ENCODE results near the gene SETD6. TPM values are rescaled to one million over a fixed set of nuclear protein-coding genes. Genes with fewer than 3 reads are reported as not detected.

The SETD6 gene
- polyA plus RNA-seq, 2 donors = 15.5 to 17.3 TPM

GRCh38 chr16:58536278-58536677, 21.0 kb downstream of the SETD6 start:
- no peaks in the 10 kb centered on the region for H3K27me3 ChIP-seq (ENCODE audit: control insufficient read depth in 1 of 2, insufficient read depth in 2 of 2, low read length in 2 of 2)
- peaks cover 18 to 37% of the 10 kb centered on the region in 2 donors for H3K36me3 ChIP-seq (ENCODE audit: control insufficient read depth in 2 of 2, insufficient read depth in 2 of 2, low read length in 1 of 2)
- no peaks in the 10 kb centered on the region for H3K4me1 ChIP-seq (ENCODE audit: control insufficient read depth in 2 of 2, insufficient read depth in 2 of 2, low read length in 1 of 2)
- H3K9me3 ChIP-seq (ENCODE audit: control insufficient read depth in 2 of 2, insufficient read depth in 1 of 2, low read depth in 1 of 2, low read length in 1 of 2) = no peaks in the 10 kb centered on the region
- WGBS, 2 donors = 81 to 83% methylated on average over 5 of the region's 5 CpGs
- no peak overlapping the region for H3K4me3 ChIP-seq (ENCODE audit: low read depth in 1 of 2, low read length in 2 of 2)
- no peak overlapping the region for H3K27ac ChIP-seq (ENCODE audit: low read depth in 2 of 2, low read length in 1 of 2)

DNA sequence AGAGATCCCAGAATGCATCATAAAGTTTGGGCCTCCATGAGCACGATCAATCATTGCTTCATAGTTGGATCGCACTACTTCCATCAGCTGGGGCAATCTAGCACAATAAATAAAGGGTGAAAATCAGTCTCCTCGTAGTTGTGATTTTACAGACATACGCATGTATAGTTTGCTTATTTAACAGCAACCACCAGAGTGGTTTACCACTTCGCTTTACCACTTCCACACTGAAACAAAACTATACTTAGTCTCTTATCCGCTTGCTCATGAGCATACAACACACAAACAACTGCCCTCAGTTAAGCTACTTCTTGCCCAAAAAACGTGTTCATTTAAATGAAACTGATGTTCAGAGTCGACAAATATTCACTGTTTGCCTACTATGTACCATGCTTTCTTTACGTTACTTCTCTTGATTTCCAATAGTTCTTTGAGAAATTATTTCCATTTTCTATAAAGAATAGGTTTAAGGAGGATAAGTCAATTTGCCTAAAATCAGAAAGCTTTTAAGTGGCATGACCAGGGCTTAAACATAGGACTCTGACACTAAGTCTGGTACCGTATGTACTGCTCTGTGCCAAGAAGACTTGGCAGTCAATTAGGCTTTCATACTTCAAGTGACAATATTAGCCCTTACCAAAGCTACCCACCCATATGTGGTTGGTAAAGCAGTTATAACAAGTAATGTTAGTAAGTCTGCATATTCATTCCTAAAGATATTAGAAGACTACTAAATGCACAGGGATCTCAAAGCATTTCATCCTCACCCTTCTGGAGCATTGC, 22.0 kb downstream of the SETD6 start:
- no peaks in the 10 kb centered on the region for H3K9me3 ChIP-seq (ENCODE audit: control insufficient read depth in 2 of 2, insufficient read depth in 1 of 2, low read depth in 1 of 2, low read length in 1 of 2)
- 80 to 84% methylated on average over 10 of the region's 10 CpGs for WGBS, 2 donors
- H3K36me3 ChIP-seq (ENCODE audit: control insufficient read depth in 2 of 2, insufficient read depth in 2 of 2, low read length in 1 of 2) = peaks cover 16 to 39% of the 10 kb centered on the region in 2 donors
- no peak overlapping the region for H3K4me3 ChIP-seq (ENCODE audit: low read depth in 1 of 2, low read length in 2 of 2)
- no peak overlapping the region for H3K27ac ChIP-seq (ENCODE audit: low read depth in 2 of 2, low read length in 1 of 2)
- no peaks in the 10 kb centered on the region for H3K4me1 ChIP-seq (ENCODE audit: control insufficient read depth in 2 of 2, insufficient read depth in 2 of 2, low read length in 1 of 2)
- no peaks in the 10 kb centered on the region for H3K27me3 ChIP-seq (ENCODE audit: control insufficient read depth in 1 of 2, insufficient read depth in 2 of 2, low read length in 2 of 2)

- no peak overlapping the region for H3K27ac ChIP-seq (ENCODE audit: low read depth in 2 of 2, low read length in 1 of 2)
- no peaks in the 10 kb centered on the region for H3K9me3 ChIP-seq (ENCODE audit: control insufficient read depth in 2 of 2, insufficient read depth in 1 of 2, low read depth in 1 of 2, low read length in 1 of 2)
- 88% methylated on average over 2 of the region's 2 CpGs for WGBS, 2 donors
- H3K4me1 ChIP-seq (ENCODE audit: control insufficient read depth in 2 of 2, insufficient read depth in 2 of 2, low read length in 1 of 2) = no peaks in the 10 kb centered on the region
- peaks cover 17 to 35% of the 10 kb centered on the region in 2 donors for H3K36me3 ChIP-seq (ENCODE audit: control insufficient read depth in 2 of 2, insufficient read depth in 2 of 2, low read length in 1 of 2)
- no peak overlapping the region for H3K4me3 ChIP-seq (ENCODE audit: low read depth in 1 of 2, low read length in 2 of 2)
- no peaks in the 10 kb centered on the region for H3K27me3 ChIP-seq (ENCODE audit: control insufficient read depth in 1 of 2, insufficient read depth in 2 of 2, low read length in 2 of 2)
Measured at GRCh38 chr16:58541711-58542110, 26.4 kb downstream of the SETD6 start.

- H3K4me1 ChIP-seq (ENCODE audit: control insufficient read depth in 2 of 2, insufficient read depth in 2 of 2, low read length in 1 of 2) = no peaks in the 10 kb centered on the region
- H3K27ac ChIP-seq (ENCODE audit: low read depth in 2 of 2, low read length in 1 of 2) = no peak overlapping the region
- H3K9me3 ChIP-seq (ENCODE audit: control insufficient read depth in 2 of 2, insufficient read depth in 1 of 2, low read depth in 1 of 2, low read length in 1 of 2) = no peaks in the 10 kb centered on the region
- H3K36me3 ChIP-seq (ENCODE audit: control insufficient read depth in 2 of 2, insufficient read depth in 2 of 2, low read length in 1 of 2) = peaks cover 12 to 30% of the 10 kb centered on the region in 2 donors
- 83 to 85% methylated on average over 1 of the region's 1 CpG for WGBS, 2 donors
- H3K4me3 ChIP-seq (ENCODE audit: low read depth in 1 of 2, low read length in 2 of 2) = no peak overlapping the region
- no peaks in the 10 kb centered on the region for H3K27me3 ChIP-seq (ENCODE audit: control insufficient read depth in 1 of 2, insufficient read depth in 2 of 2, low read length in 2 of 2)
Measured at GRCh38 chr16:58542291-58542690, 27.0 kb downstream of the SETD6 start.

GRCh38 chr16:58543685-58544084, 28.4 kb downstream of the SETD6 start:
- H3K36me3 ChIP-seq (ENCODE audit: control insufficient read depth in 2 of 2, insufficient read depth in 2 of 2, low read length in 1 of 2) = peaks cover 12 to 26% of the 10 kb centered on the region in 2 donors
- 91 to 94% methylated on average over 8 of the region's 8 CpGs for WGBS, 2 donors
- no peaks in the 10 kb centered on the region for H3K4me1 ChIP-seq (ENCODE audit: control insufficient read depth in 2 of 2, insufficient read depth in 2 of 2, low read length in 1 of 2)

DNA sequence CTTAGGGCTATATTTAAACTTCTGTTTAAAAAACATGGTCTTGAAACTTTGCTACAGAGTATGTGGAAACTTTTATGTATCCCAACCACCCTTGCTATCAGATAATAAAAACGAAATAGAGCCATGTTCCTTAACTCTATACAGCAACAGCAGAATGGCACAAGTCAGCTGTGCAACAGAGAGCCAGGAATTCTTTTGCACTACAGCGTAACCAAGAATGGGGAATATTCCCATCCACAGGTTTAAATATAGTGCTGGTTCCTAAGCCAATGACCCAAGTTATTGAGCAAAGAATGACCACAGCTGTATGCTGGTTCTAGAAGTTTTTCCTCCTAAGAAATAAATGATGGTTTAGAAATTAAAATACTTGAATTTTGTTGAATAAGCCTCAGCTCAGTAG, 33.1 kb downstream of the SETD6 start:
- H3K4me3 ChIP-seq (ENCODE audit: low read depth in 1 of 2, low read length in 2 of 2) = no peak overlapping the region
- H3K27ac ChIP-seq (ENCODE audit: low read depth in 2 of 2, low read length in 1 of 2) = no peak overlapping the region
- H3K9me3 ChIP-seq (ENCODE audit: control insufficient read depth in 2 of 2, insufficient read depth in 1 of 2, low read depth in 1 of 2, low read length in 1 of 2) = no peaks in the 10 kb centered on the region
- H3K27me3 ChIP-seq (ENCODE audit: control insufficient read depth in 1 of 2, insufficient read depth in 2 of 2, low read length in 2 of 2) = no peaks in the 10 kb centered on the region
- 69 to 73% methylated on average over 2 of the region's 2 CpGs for WGBS, 2 donors
- H3K4me1 ChIP-seq (ENCODE audit: control insufficient read depth in 2 of 2, insufficient read depth in 2 of 2, low read length in 1 of 2) = no peaks in the 10 kb centered on the region
- H3K36me3 ChIP-seq (ENCODE audit: control insufficient read depth in 2 of 2, insufficient read depth in 2 of 2, low read length in 1 of 2) = peaks cover 8 to 15% of the 10 kb centered on the region in 2 donors

More at GRCh38 chr16:58543685-58544084, 28.4 kb downstream of the SETD6 start:
- no peak overlapping the region for H3K27ac ChIP-seq (ENCODE audit: low read depth in 2 of 2, low read length in 1 of 2)
- H3K9me3 ChIP-seq (ENCODE audit: control insufficient read depth in 2 of 2, insufficient read depth in 1 of 2, low read depth in 1 of 2, low read length in 1 of 2) = no peaks in the 10 kb centered on the region
- H3K27me3 ChIP-seq (ENCODE audit: control insufficient read depth in 1 of 2, insufficient read depth in 2 of 2, low read length in 2 of 2) = no peaks in the 10 kb centered on the region
- H3K4me3 ChIP-seq (ENCODE audit: low read depth in 1 of 2, low read length in 2 of 2) = no peak overlapping the region

GRCh38 chr16:58551496-58551895, 36.2 kb downstream of the SETD6 start:
- H3K27me3 ChIP-seq (ENCODE audit: control insufficient read depth in 1 of 2, insufficient read depth in 2 of 2, low read length in 2 of 2) = no peaks in the 10 kb centered on the region
- 65 to 80% methylated on average over 3 of the region's 3 CpGs for WGBS, 2 donors
- no peaks in the 10 kb centered on the region for H3K9me3 ChIP-seq (ENCODE audit: control insufficient read depth in 2 of 2, insufficient read depth in 1 of 2, low read depth in 1 of 2, low read length in 1 of 2)
- no peaks in the 10 kb centered on the region for H3K4me1 ChIP-seq (ENCODE audit: control insufficient read depth in 2 of 2, insufficient read depth in 2 of 2, low read length in 1 of 2)
- H3K27ac ChIP-seq (ENCODE audit: low read depth in 2 of 2, low read length in 1 of 2) = no peak overlapping the region
- H3K4me3 ChIP-seq (ENCODE audit: low read depth in 1 of 2, low read length in 2 of 2) = no peak overlapping the region
- H3K36me3 ChIP-seq (ENCODE audit: control insufficient read depth in 2 of 2, insufficient read depth in 2 of 2, low read length in 1 of 2) = peaks cover 0 to 11% of the 10 kb centered on the region in 2 donors

GRCh38 chr16:58556678-58557077, 41.4 kb downstream of the SETD6 start:
- Histone ChIP-seq H3K36me3 (ENCODE audit: control insufficient read depth in 2 of 2, insufficient read depth in 2 of 2, low read length in 1 of 2) (peaks cover 5 to 11% of the 10 kb centered on the region in 2 donors), H3K27me3 (ENCODE audit: control insufficient read depth in 1 of 2, insufficient read depth in 2 of 2, low read length in 2 of 2) (no peaks in the 10 kb centered on the region)
- WGBS, 2 donors = 81% methylated on average over 2 of the region's 2 CpGs

GRCh38 chr16:58563235-58563634, 47.9 kb downstream of the SETD6 start:
- H3K4me3 ChIP-seq (ENCODE audit: low read depth in 1 of 2, low read length in 2 of 2) = no peak overlapping the region
- H3K4me1 ChIP-seq (ENCODE audit: control insufficient read depth in 2 of 2, insufficient read depth in 2 of 2, low read length in 1 of 2) = no peaks in the 10 kb centered on the region
- H3K9me3 ChIP-seq (ENCODE audit: control insufficient read depth in 2 of 2, insufficient read depth in 1 of 2, low read depth in 1 of 2, low read length in 1 of 2) = no peaks in the 10 kb centered on the region
- no peaks in the 10 kb centered on the region for H3K27me3 ChIP-seq (ENCODE audit: control insufficient read depth in 1 of 2, insufficient read depth in 2 of 2, low read length in 2 of 2)
- H3K36me3 ChIP-seq (ENCODE audit: control insufficient read depth in 2 of 2, insufficient read depth in 2 of 2, low read length in 1 of 2) = peaks cover 7 to 13% of the 10 kb centered on the region in 2 donors
- no peak overlapping the region for H3K27ac ChIP-seq (ENCODE audit: low read depth in 2 of 2, low read length in 1 of 2)

More at GRCh38 chr16:58556678-58557077, 41.4 kb downstream of the SETD6 start:
- Histone ChIP-seq H3K9me3 (ENCODE audit: control insufficient read depth in 2 of 2, insufficient read depth in 1 of 2, low read depth in 1 of 2, low read length in 1 of 2) (no peaks in the 10 kb centered on the region), H3K4me3 (ENCODE audit: low read depth in 1 of 2, low read length in 2 of 2) (no peak overlapping the region), H3K27ac (ENCODE audit: low read depth in 2 of 2, low read length in 1 of 2) (no peak overlapping the region), H3K4me1 (ENCODE audit: control insufficient read depth in 2 of 2, insufficient read depth in 2 of 2, low read length in 1 of 2) (no peaks in the 10 kb centered on the region)

GRCh38 chr16:58563775-58564174, 48.5 kb downstream of the SETD6 start:
- no peaks in the 10 kb centered on the region for H3K27me3 ChIP-seq (ENCODE audit: control insufficient read depth in 1 of 2, insufficient read depth in 2 of 2, low read length in 2 of 2)
- H3K4me1 ChIP-seq (ENCODE audit: control insufficient read depth in 2 of 2, insufficient read depth in 2 of 2, low read length in 1 of 2) = no peaks in the 10 kb centered on the region
- no peak overlapping the region for H3K27ac ChIP-seq (ENCODE audit: low read depth in 2 of 2, low read length in 1 of 2)
- H3K4me3 ChIP-seq (ENCODE audit: low read depth in 1 of 2, low read length in 2 of 2) = no peak overlapping the region
- H3K9me3 ChIP-seq (ENCODE audit: control insufficient read depth in 2 of 2, insufficient read depth in 1 of 2, low read depth in 1 of 2, low read length in 1 of 2) = no peaks in the 10 kb centered on the region
- peaks cover 5 to 13% of the 10 kb centered on the region in 2 donors for H3K36me3 ChIP-seq (ENCODE audit: control insufficient read depth in 2 of 2, insufficient read depth in 2 of 2, low read length in 1 of 2)
- 96 to 98% methylated on average over 4 of the region's 4 CpGs for WGBS, 2 donors

All from esophagus (tissue), 2 donors.